ENCODE results near the gene NAP1L4.

NAP1L4 gene

GRCh38 chr11:2992234-2992996 lies at the start of gene NAP1L4:
Gene NAP1L4, minus strand, starts transcription at chr11:2992329. Its CDS starts 13,109 bp downstream, at chr11:2979220.
- DNase-seq, result peak; percentile 58 to 96 (median 91)

- DNase-seq, result no peak
These were observed 48.8 kb upstream of the NAP1L4 start for GRCh38 chr11:3040881-3041280.

GRCh38 chr11:3037945-3038271 lies 45.8 kb upstream of the NAP1L4 start:
- DNase-seq, result no peak

- DNase-seq, result peak in 11 of 14 donors; percentile 27 to 78 (median 67)
These were observed 45.2 kb upstream of the NAP1L4 start for GRCh38 chr11:3037040-3037944.

- DNase-seq, result no peak
These were observed 44.3 kb upstream of the NAP1L4 start for GRCh38 chr11:3036419-3036818.

- DNase-seq, result no peak
These were observed 43.2 kb upstream of the NAP1L4 start for GRCh38 chr11:3035333-3035732.

GRCh38 chr11:3030289-3031070 lies 38.4 kb upstream of the NAP1L4 start:
- no peak for DNase-seq

GRCh38 chr11:3028813-3029212 lies 36.7 kb upstream of the NAP1L4 start:
- DNase-seq, result no peak

- DNase-seq, result no peak
These were observed 34.7 kb upstream of the NAP1L4 start for GRCh38 chr11:3026803-3027202.

GRCh38 chr11:3022982-3023381 lies 30.9 kb upstream of the NAP1L4 start:
- no peak for DNase-seq

- DNase-seq, result peak in 1 of 14 donors; percentile 45
These were observed 30.3 kb upstream of the NAP1L4 start for GRCh38 chr11:3022300-3022967.

GRCh38 chr11:3021125-3021524 lies 29.0 kb upstream of the NAP1L4 start:
- DNase-seq, result peak in 6 of 14 donors; percentile 21 to 41 (median 34)

GRCh38 chr11:3020011-3020410 lies 27.9 kb upstream of the NAP1L4 start:
- DNase-seq, result no peak

- no peak for DNase-seq
These were observed 26.5 kb upstream of the NAP1L4 start for GRCh38 chr11:3018596-3018995.

GRCh38 chr11:3016861-3017260 lies 24.7 kb upstream of the NAP1L4 start:
- no peak for DNase-seq

GRCh38 chr11:3015796-3016195 lies 23.7 kb upstream of the NAP1L4 start:
- no peak for DNase-seq

- no peak for DNase-seq
These were observed 22.8 kb upstream of the NAP1L4 start for GRCh38 chr11:3014943-3015342.

- DNase-seq, result no peak
These were observed 22.2 kb upstream of the NAP1L4 start for GRCh38 chr11:3014057-3014938.

- DNase-seq, result no peak
These were observed 20.1 kb upstream of the NAP1L4 start for GRCh38 chr11:3011891-3012885.

Measured in C1 segment of cervical spinal cord (tissue), 14 donors.